RWPE2 (cell line): ENCODE measurements around the gene NF1.
A peak's percentile ranks its signal among the peaks of the same experiment; 100 is the strongest.

Experiments used
- ATAC-seq: fragments of 200-7000 bp; cut with Tn5 transposase; 3 replicates; pipeline ENCODE4 v1.9.1; 2021; ENCODE audit warnings: low read depth
- DNase-seq: peaks from one replicate; pipeline ENCODE4 v3.0.0-alpha.2; 2020; ENCODE audit warnings: low spot score
- H3K27ac ChIP-seq: fragments of 450-650 bp; 2 replicates; pipeline ENCODE4 v1.5.1; 2017; ENCODE audit warnings: mild to moderate bottlenecking; ENCODE audit not compliant: poor library complexity, severe bottlenecking
- H3K27me3 ChIP-seq: fragments of 250-450 bp; sonication (Bioruptor Pico); 2 replicates; pipeline ENCODE4 v1.5.1; 2021; ENCODE audit warnings: mild to moderate bottlenecking, moderate library complexity; ENCODE audit not compliant: insufficient read depth, poor library complexity, severe bottlenecking
- H3K36me3 ChIP-seq: fragments of 250-450 bp; sonication (Bioruptor Pico); 2 replicates; pipeline ENCODE4 v1.5.1; 2020; ENCODE audit warnings: low read depth, mild to moderate bottlenecking, moderate library complexity
- H3K4me1 ChIP-seq: fragments of 250-450 bp; sonication (Bioruptor Pico); 2 replicates; pipeline ENCODE4 v1.5.1; 2021; ENCODE audit warnings: mild to moderate bottlenecking, moderate library complexity; ENCODE audit not compliant: insufficient read depth, poor library complexity, severe bottlenecking
- H3K4me3 ChIP-seq: fragments of 250-450 bp; sonication (Bioruptor Pico); 2 replicates; pipeline ENCODE4 v1.5.1; 2021; ENCODE audit warnings: mild to moderate bottlenecking, moderate library complexity; ENCODE audit not compliant: severe bottlenecking
- H3K9me3 ChIP-seq: fragments of 250-450 bp; sonication (Bioruptor Pico); 2 replicates; pipeline ENCODE4 v1.5.1; 2021; ENCODE audit warnings: mild to moderate bottlenecking, moderate library complexity; ENCODE audit not compliant: severe bottlenecking
- TF ChIP-seq, protein P1 (sequence below): fragments of 450-650 bp; IDR thresholded peaks from one replicate; pipeline ENCODE4 v1.5.1; 2017; ENCODE audit warnings: mild to moderate bottlenecking, moderate library complexity; ENCODE audit not compliant: poor library complexity, severe bottlenecking

NF1 gene

DNA sequence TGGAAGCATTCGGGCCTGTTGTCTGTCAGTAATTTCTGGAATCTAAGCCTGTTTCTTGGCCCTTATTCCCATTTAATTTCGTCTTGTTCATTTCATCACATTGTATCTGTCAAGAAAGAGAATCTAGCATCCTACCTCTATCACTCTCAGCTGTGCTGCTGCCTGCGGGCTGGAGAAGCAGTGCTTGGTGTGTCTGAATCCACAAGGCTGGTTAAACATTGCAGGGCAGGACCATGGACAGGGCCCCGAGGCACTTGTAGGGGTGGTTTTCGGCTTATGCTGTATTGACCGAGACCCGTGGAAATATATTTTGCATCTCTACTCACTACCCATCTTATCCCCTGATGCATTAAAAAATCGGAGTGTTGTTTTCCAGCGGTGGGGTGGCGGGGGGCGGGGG, 299.8 kb downstream of the NF1 start:
- Histone ChIP-seq H3K4me1 (no peaks in the 10 kb centered on the region), H3K4me3 (no peak overlapping the region), H3K27ac (no peak overlapping the region), H3K36me3 (no peaks in the 10 kb centered on the region), H3K27me3 (peaks cover 26% of the 10 kb centered on the region), H3K9me3 (no peaks in the 10 kb centered on the region)
- DNase-seq: no peak
- TF ChIP-seq, protein P1, sequence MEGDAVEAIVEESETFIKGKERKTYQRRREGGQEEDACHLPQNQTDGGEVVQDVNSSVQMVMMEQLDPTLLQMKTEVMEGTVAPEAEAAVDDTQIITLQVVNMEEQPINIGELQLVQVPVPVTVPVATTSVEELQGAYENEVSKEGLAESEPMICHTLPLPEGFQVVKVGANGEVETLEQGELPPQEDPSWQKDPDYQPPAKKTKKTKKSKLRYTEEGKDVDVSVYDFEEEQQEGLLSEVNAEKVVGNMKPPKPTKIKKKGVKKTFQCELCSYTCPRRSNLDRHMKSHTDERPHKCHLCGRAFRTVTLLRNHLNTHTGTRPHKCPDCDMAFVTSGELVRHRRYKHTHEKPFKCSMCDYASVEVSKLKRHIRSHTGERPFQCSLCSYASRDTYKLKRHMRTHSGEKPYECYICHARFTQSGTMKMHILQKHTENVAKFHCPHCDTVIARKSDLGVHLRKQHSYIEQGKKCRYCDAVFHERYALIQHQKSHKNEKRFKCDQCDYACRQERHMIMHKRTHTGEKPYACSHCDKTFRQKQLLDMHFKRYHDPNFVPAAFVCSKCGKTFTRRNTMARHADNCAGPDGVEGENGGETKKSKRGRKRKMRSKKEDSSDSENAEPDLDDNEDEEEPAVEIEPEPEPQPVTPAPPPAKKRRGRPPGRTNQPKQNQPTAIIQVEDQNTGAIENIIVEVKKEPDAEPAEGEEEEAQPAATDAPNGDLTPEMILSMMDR: no peak
- peak; percentile 46; the same call in 1 of the 3 replicates for ATAC-seq

DNA sequence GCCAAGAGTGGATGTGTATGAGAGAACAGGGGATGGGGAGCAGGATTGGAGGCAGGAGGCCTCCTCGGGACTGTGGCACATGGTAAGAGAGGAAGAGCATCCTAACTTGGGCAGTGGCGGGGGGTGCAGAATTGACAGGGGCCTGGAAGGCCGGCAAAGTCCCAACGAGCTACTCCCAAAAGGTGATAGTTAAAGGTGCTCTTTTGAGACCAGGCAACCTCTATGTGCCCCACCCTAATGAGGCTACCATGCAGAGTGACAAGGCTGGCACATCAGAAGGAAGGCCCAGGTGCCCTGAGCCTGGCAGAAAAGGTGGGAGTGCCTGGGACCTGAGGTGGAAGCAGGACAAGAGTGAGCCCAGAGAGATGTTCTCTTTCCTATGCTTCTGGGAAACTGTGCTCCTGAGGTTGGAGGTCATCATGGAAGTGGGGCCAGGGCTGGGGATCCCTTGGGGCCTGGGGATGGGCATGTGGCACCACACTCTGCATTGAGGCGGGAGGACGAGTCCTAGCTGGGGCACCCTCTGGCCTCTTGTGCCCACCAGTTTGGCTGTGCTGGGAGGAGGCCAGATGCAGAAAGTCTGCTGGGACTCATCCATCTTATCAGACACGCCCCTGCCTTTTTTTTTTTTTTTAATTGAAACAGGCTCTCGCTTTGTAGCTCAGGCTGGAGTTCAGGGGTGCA, 302.6 kb downstream of the NF1 start:
- H3K27me3 ChIP-seq: peaks cover 9% of the 10 kb centered on the region
- DNase-seq (no peak), ATAC-seq (no peak)
- H3K4me3 ChIP-seq: no peak overlapping the region
- no peaks in the 10 kb centered on the region for H3K4me1 ChIP-seq
- H3K27ac ChIP-seq: no peak overlapping the region
- TF ChIP-seq, protein P1: no peak
- H3K36me3 ChIP-seq: no peaks in the 10 kb centered on the region
- no peaks in the 10 kb centered on the region for H3K9me3 ChIP-seq

DNA sequence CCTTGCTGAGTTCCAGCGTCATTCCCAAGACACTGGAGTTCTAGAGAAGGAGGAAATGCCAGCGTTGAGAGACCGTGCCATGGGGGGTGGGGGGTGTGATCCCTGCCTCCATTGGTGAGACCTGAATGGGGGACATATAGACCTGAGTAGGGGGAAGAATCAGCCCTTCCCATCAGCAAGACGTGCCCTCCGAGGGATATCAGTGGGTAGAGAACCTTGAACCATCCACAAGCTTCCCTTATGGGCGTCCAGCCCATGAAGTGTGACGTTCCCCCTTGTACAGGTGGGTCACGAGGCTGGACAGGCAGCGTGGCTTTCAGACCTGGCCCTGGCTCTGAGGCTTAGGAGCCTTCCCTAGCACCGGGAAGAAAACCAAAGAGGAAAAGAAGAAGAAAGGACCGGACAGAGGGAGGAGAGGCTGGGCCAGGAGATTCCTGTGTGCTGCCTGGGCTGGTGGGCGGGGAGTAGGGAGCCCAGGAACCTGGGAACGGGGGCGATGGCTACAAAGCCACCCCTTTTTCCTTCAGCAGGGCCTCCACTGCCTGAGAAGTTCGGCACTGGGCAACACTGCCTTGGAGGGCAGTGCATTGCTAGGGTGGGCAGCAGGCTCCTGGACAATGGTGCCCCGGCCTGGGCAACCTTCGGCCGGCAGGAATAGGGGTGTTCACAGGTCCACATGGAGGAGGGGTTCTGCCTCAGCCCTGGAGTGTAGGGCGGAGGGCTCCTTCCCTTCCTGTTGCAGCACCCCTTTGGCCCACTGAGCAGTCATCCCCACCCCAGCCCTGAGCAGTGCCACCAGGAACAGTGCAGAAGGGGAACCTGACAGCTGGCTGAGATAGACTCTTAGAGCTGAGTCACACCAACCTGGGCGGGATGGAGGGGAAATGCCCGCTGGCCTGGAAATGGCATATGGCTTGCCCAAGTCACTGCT, 303.9 kb downstream of the NF1 start:
- Histone ChIP-seq H3K27ac (no peak overlapping the region), H3K36me3 (no peaks in the 10 kb centered on the region)
- ATAC-seq: no peak

DNA sequence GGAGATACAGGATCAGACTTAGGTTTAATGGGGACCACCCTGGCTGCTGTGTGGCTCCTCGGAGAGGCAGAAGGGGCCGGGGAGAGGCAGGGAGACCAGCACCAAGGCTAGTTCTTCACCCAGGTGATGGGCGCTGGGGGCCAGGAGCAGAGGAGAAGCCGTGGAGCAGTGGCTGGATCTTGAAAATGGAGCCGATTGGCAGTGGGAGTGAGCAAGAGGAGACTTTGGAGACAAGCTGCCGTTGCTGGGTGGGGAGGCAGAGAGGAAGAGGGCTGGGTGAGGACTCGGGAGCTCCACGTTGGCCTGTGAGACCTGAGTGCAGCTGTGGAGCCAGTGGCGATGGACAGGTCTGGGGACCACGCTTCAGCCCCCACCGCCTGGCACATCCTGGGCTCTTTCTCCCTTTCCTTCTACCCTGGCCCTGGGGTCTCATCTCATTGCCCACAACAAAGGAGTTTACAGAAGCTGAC, 305.7 kb downstream of the NF1 start:
- ATAC-seq: no peak
- no peak for DNase-seq
- no peaks in the 10 kb centered on the region for H3K27me3 ChIP-seq
- H3K36me3 ChIP-seq: no peaks in the 10 kb centered on the region
- no peak overlapping the region for H3K4me3 ChIP-seq
- no peaks in the 10 kb centered on the region for H3K4me1 ChIP-seq
- H3K9me3 ChIP-seq: no peaks in the 10 kb centered on the region
- TF ChIP-seq, protein P1: no peak
- no peak overlapping the region for H3K27ac ChIP-seq

More for the DNA sequence above, 303.9 kb downstream of the NF1 start:
- Histone ChIP-seq H3K9me3 (no peaks in the 10 kb centered on the region), H3K4me1 (no peaks in the 10 kb centered on the region), H3K27me3 (no peaks in the 10 kb centered on the region), H3K4me3 (no peak overlapping the region)
- DNase-seq: no peak
- TF ChIP-seq, protein P1: no peak
